Measurements from ENCODE around the gene TNIP3. TPM values are rescaled to one million over a fixed set of nuclear protein-coding genes. Genes with fewer than 3 reads are reported as not detected.

TNIP3 gene
- total RNA-seq, 1 donor from 2014 or later, result 23.9 TPM

DNA sequence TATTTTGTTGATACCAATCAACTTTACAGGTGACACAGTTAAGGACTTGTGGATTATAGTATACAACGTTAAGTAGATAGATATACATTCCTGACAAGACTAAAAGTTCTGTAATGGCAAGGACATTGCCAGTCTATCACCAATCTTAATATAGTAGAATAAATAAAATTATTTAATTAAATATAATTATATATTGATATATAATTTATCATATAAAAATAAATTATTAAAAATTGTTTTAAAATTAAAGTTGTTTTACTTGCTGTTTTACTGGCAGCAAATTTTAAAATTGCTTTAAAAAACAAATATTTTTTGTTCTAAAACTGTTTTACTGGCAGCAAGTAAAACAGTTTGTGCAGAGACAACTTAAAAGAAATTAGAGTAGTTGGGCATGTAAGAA lies 18.7 kb downstream of the TNIP3 start:
- H3K4me1 Mint-ChIP-seq (ENCODE audit: low read depth), result peaks cover 38% of the 10 kb centered on the region
- intact Hi-C loops (cut with micrococcal nuclease), result no loop called here

DNA sequence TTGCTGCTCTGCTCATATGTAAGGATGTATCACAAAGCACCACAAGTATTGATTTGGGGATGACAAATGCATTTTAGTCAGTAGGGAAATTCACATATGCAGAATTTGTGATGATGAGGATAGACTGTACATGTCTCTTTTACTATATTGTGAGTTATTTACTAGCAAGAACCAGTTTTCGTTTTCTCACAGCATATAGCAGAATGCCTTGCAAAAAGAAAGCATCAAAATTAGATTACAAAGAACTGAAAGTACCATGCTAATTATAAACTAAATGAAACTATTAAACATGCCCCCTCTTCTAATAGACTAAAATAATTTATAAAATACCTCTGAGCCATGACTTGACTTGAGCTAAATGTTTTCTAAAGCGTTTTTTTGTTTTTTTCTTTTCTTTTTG lies 20.1 kb downstream of the TNIP3 start:
- H3K27ac Mint-ChIP-seq, result no peak overlapping the region
- intact Hi-C loops (cut with micrococcal nuclease), result no loop called here
- H3K4me3 Mint-ChIP-seq, result no peak overlapping the region
- no peak for DNase-seq (ENCODE audit: low spot score)
- H3K4me1 Mint-ChIP-seq (ENCODE audit: low read depth), result peaks cover 43% of the 10 kb centered on the region
- H3K36me3 Mint-ChIP-seq (ENCODE audit: low read depth), result peaks cover 31% of the 10 kb centered on the region
- H3K9me3 Mint-ChIP-seq, result peaks cover 5% of the 10 kb centered on the region
- peaks cover 3% of the 10 kb centered on the region for H3K27me3 Mint-ChIP-seq (ENCODE audit: insufficient read depth)

More for the DNA sequence above, 18.7 kb downstream of the TNIP3 start:
- no peak for DNase-seq (ENCODE audit: low spot score)
- H3K27ac Mint-ChIP-seq, result no peak overlapping the region
- H3K9me3 Mint-ChIP-seq, result peaks cover 3% of the 10 kb centered on the region
- peaks cover 3% of the 10 kb centered on the region for H3K27me3 Mint-ChIP-seq (ENCODE audit: insufficient read depth)
- H3K4me3 Mint-ChIP-seq, result no peak overlapping the region
- H3K36me3 Mint-ChIP-seq (ENCODE audit: low read depth), result peaks cover 20% of the 10 kb centered on the region

DNA sequence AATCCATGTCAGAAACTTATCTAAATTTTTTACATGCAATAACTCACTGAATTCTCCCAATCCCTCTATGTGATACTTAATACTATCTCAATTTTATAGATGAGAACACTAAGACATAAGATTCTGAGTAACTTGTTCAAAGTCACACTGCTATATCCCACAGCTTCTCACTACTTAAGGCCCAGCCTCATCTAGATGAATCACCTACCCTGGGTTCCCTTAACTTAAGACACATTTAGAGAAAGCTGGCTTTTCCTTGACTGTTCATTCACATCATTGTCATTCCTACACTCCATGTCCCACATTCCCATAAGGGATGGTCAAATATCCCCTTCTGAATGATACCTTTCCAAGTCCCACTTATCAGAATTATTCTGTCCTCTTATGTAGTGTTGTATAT lies 21.0 kb downstream of the TNIP3 start:
- Mint-ChIP-seq H3K27ac (no peak overlapping the region), H3K4me3 (no peak overlapping the region), H3K9me3 (peaks cover 5% of the 10 kb centered on the region), H3K4me1 (ENCODE audit: low read depth) (peaks cover 43% of the 10 kb centered on the region), H3K27me3 (ENCODE audit: insufficient read depth) (peaks cover 3% of the 10 kb centered on the region), H3K36me3 (ENCODE audit: low read depth) (peaks cover 36% of the 10 kb centered on the region)
- DNase-seq (ENCODE audit: low spot score), result no peak
- intact Hi-C loops (cut with micrococcal nuclease), result no loop called here

DNA sequence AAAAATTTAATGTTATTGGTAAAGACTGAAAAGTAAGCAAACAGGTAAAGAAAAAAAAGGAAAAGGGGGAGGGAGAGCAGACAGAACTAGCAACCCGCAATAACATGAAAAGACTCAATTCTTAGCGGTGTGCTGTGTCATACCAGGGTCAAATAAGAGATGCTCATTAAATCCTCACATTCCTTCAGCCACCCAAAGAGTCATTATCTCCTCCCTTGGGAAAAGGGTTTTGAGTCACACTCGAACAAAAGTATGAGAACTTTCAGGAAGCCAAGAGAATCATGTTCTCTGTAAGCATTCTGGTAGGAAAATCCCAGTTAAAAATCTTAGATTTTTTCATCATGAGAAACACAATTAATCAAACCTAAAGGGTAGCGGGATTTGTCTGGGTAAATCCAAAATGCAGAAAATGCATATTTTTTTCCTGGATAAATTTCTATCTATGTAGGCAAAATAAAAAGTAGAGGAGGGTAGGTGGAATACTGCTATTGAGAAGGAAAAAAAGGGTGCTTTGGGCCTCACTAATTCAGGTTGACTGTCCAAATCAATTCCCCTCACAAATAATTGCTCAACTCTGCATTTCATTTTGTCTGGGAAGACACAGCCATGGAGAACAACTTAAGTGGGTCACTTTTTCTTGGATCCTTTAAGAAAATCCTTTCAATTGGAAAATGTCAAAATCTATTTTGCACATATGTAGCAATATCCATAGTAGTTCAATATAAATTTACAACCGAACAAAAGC lies 23.2 kb downstream of the TNIP3 start:
- peaks cover 33% of the 10 kb centered on the region for H3K36me3 Mint-ChIP-seq (ENCODE audit: low read depth)
- H3K27ac Mint-ChIP-seq, result no peak overlapping the region
- H3K4me3 Mint-ChIP-seq, result no peak overlapping the region
- DNase-seq (ENCODE audit: low spot score), result no peak
- H3K4me1 Mint-ChIP-seq (ENCODE audit: low read depth), result peaks cover 41% of the 10 kb centered on the region
- no peaks in the 10 kb centered on the region for H3K27me3 Mint-ChIP-seq (ENCODE audit: insufficient read depth)
- intact Hi-C loops (cut with micrococcal nuclease), result no loop called here
- H3K9me3 Mint-ChIP-seq, result peaks cover 5% of the 10 kb centered on the region

DNA sequence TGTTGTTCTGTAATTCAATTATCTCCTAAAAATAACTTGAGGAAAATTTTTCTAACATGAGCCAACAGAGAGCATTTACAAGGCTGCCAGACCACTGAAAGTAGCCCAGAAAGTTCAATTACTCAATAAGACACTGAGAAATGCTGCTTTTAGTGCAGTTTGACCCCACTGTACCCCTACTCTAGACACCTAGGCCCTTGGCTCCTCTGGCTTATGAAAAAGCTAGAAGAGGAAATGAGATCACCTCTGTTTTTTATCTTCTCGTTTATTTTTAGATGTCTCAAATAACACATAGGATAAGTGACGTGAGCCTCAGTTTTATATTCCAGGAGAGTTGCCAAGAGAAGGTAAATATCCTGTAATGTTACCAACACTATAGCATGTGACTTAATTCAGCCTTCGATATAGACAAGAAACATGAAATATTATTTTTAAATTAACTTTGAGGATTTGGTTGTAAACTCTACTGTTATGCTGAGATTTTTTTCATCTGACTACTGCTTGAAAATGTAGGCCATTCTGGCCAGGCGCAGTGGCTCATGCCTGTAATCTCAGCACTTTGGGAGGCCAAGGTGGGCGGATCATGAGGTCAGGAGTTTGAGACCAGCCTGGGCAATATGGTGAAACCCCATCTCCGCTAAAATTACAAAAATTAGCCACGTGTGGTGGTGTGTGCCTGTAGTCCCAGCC lies 24.4 kb downstream of the TNIP3 start:
- intact Hi-C loops (cut with micrococcal nuclease), result loop anchor here (5.0 kb wide), 1 partner anchor 658 kb away; no protein-coding TSS in a partner anchor

DNA sequence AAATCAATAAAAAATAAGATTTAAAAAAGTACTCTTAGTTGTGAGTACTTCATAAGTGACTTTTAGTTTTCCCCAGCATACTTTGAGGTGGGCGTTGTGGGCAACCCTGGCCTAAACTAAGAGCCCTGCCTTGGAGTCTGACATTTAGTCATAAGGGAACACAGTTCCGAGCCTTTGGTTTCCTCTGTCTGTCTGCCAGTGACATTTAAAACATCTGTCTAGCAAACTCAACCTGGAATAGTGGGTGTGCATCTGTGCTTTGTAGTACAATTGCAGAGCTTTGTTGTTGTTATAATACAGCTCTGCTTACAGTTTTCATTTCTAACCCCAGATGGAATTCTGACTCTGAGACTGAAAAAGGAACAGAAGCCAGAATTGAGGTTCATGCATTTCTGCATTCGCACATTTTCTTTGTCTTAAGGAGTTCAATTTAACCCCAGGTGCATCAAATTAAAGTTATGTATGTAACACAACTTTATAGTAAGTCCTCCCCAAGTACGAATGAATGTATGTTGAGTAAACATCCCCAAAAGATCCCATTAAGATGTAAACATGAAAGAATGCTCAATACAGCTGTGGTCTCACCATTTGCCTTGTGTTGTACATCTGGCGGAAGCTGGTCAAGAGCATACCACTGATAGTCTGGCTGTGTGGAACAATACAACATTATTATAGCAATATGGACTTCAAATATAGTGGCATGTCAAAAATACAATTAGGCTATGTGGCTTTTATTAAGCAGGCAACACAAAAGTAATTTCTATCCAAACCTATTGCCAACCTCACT lies 25.9 kb downstream of the TNIP3 start:
- H3K4me3 Mint-ChIP-seq, result peak overlapping the region; percentile 25
- DNase-seq (ENCODE audit: low spot score), result no peak
- H3K36me3 Mint-ChIP-seq (ENCODE audit: low read depth), result peaks cover 36% of the 10 kb centered on the region
- peaks cover 5% of the 10 kb centered on the region for H3K9me3 Mint-ChIP-seq
- H3K4me1 Mint-ChIP-seq (ENCODE audit: low read depth), result peaks cover 35% of the 10 kb centered on the region
- peak overlapping the region; percentile 70 for H3K27ac Mint-ChIP-seq
- peaks cover 3% of the 10 kb centered on the region for H3K27me3 Mint-ChIP-seq (ENCODE audit: insufficient read depth)
- intact Hi-C loops (cut with micrococcal nuclease), result loop anchor here (1.0 to 5.0 kb wide), 9 partner anchors 12 to 659 kb away; no protein-coding TSS in a partner anchor

More for the DNA sequence above, 24.4 kb downstream of the TNIP3 start:
- H3K36me3 Mint-ChIP-seq (ENCODE audit: low read depth), result peaks cover 36% of the 10 kb centered on the region
- H3K4me1 Mint-ChIP-seq (ENCODE audit: low read depth), result peaks cover 41% of the 10 kb centered on the region
- DNase-seq (ENCODE audit: low spot score), result no peak
- peak overlapping the region; percentile 31 for H3K4me3 Mint-ChIP-seq
- H3K27ac Mint-ChIP-seq, result peak overlapping the region; percentile 69
- no peaks in the 10 kb centered on the region for H3K27me3 Mint-ChIP-seq (ENCODE audit: insufficient read depth)
- H3K9me3 Mint-ChIP-seq, result peaks cover 5% of the 10 kb centered on the region

DNA sequence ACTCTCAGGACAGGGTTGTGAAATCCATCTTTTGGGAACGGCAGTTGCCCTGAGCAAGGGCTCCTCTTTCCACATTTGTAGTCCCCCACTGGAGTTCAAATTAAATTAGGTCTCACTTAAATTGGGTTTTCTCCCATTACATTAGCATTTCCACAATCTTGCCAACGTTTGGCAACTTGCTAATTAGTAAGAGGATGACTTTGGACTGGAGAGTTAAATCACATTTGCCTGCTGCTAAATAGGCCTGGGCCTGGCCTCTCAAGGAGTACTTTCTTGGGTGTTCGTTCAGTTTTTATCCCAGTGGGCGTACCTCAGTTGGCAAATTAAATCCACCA lies 33.8 kb downstream of the TNIP3 start:
- Mint-ChIP-seq H3K4me3 (no peak overlapping the region), H3K36me3 (ENCODE audit: low read depth) (peaks cover 14% of the 10 kb centered on the region), H3K4me1 (ENCODE audit: low read depth) (peaks cover 22% of the 10 kb centered on the region), H3K27me3 (ENCODE audit: insufficient read depth) (peaks cover 3% of the 10 kb centered on the region), H3K9me3 (peaks cover 4% of the 10 kb centered on the region), H3K27ac (no peak overlapping the region)
- DNase-seq (ENCODE audit: low spot score), result no peak
- intact Hi-C loops (cut with micrococcal nuclease), result no loop called here

DNA sequence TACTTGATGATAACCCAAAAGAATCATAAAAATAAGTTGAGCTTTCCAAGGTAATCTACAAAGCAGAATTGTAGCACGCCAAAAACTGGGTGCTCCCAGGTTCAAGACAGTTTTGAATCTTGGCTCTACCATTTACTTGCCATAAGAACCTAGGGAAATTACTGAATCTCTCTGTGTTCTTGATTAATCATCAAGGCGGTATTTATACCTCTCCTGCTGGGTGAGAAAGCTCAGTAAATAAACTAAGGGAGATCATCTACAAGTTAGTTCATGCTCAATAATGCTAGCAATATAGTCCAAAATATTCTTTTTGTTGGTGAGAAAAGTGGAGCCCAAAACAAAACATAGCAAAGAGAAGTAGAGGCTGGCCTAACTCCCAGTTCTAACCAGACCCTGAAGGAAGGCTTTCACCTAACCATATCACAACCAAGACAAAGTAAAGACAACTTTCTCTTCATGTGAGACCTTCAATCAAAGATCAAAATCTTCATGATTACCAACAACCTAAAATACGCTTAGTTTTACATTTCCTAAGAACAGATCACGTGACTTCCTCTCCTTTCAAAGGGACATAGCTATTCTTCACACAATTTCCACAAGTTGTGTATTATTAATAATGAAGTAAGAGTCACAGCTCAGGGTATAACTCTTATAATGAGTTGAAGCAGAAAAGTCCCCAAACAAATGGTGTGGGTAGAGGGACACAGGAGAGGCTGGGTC lies 34.4 kb downstream of the TNIP3 start:
- Mint-ChIP-seq H3K4me3 (no peak overlapping the region), H3K36me3 (ENCODE audit: low read depth) (peaks cover 11% of the 10 kb centered on the region), H3K9me3 (peaks cover 4% of the 10 kb centered on the region), H3K4me1 (ENCODE audit: low read depth) (peaks cover 27% of the 10 kb centered on the region), H3K27ac (no peak overlapping the region), H3K27me3 (ENCODE audit: insufficient read depth) (peaks cover 3% of the 10 kb centered on the region)
- no peak for DNase-seq (ENCODE audit: low spot score)
- intact Hi-C loops (cut with micrococcal nuclease), result no loop called here

DNA sequence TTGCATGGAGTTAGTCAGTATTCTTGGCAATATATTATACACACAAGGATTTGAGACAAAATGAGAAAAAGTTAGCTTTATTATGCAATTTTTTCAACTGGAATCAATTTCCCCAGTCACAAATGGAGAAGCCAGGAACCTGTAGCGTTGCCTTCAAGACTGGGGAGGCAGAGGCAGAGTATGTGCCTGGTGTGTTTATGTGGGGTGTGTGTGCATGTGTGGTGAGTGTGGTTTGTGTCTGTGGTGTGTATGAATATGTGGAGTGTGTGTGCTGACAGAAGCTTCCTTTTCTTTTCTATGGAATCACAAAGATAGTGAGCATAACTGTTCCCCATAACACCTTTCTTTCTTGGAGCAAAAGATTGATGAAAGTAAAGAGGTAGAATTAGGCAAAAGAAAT lies 37.0 kb downstream of the TNIP3 start:
- Mint-ChIP-seq H3K9me3 (peaks cover 4% of the 10 kb centered on the region), H3K27me3 (ENCODE audit: insufficient read depth) (no peaks in the 10 kb centered on the region), H3K36me3 (ENCODE audit: low read depth) (peaks cover 8% of the 10 kb centered on the region), H3K27ac (no peak overlapping the region), H3K4me1 (ENCODE audit: low read depth) (peaks cover 27% of the 10 kb centered on the region), H3K4me3 (no peak overlapping the region)
- DNase-seq (ENCODE audit: low spot score), result no peak
- intact Hi-C loops (cut with micrococcal nuclease), result no loop called here

DNA sequence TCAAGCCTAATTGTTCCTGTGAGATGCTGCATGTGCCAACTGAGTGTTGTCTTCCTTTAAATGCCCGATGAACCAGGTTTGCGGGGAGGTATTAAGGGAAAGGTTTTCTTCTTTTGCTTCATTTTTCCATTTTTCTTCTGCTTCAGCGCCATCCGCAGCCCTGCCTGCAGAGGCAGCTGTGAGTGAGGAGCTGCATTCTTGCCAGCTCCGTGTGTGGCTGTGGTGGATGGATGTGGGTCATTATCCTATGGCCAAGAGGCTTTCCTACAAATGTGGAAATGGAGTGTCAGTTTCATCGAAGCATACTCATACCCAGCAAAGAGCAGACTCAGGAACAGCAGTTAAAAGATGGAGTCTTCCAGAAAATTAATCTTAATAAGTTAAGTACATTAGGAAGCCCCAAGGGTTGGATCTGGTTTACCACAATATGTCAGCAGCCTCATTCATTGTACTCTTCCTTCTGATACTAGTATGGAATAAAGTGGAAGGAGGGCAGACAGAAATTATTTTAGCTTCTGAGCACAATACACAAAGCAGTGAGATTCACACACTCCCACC lies 37.6 kb downstream of the TNIP3 start:
- peaks cover 8% of the 10 kb centered on the region for H3K36me3 Mint-ChIP-seq (ENCODE audit: low read depth)
- H3K4me1 Mint-ChIP-seq (ENCODE audit: low read depth), result peaks cover 27% of the 10 kb centered on the region
- intact Hi-C loops (cut with micrococcal nuclease), result no loop called here
- H3K27me3 Mint-ChIP-seq (ENCODE audit: insufficient read depth), result no peaks in the 10 kb centered on the region
- DNase-seq (ENCODE audit: low spot score), result no peak
- no peak overlapping the region for H3K27ac Mint-ChIP-seq
- peaks cover 4% of the 10 kb centered on the region for H3K9me3 Mint-ChIP-seq
- no peak overlapping the region for H3K4me3 Mint-ChIP-seq

DNA sequence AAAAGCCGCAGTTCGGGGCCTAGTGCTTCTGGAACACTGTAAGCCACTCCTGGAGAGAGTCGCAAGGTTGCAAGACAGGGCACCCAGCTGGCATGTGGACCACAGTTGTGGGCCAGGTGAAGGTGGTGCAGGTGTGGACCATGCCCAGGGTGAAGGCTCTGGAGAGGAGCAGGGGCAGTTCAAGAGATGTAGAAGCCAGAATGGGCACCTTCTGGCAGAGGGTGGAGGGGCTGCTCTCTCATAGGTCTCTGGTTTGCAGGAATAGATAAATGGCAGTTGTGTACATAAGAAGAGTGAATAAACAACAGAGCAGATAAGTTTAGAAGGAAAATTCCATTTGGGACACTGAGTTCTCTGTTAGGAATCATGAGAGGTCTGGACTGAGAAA lies 38.6 kb downstream of the TNIP3 start:
- Mint-ChIP-seq H3K4me3 (no peak overlapping the region), H3K36me3 (ENCODE audit: low read depth) (peaks cover 8% of the 10 kb centered on the region), H3K27ac (no peak overlapping the region), H3K4me1 (ENCODE audit: low read depth) (peaks cover 27% of the 10 kb centered on the region), H3K9me3 (peaks cover 4% of the 10 kb centered on the region), H3K27me3 (ENCODE audit: insufficient read depth) (no peaks in the 10 kb centered on the region)
- intact Hi-C loops (cut with micrococcal nuclease), result no loop called here
- no peak for DNase-seq (ENCODE audit: low spot score)

DNA sequence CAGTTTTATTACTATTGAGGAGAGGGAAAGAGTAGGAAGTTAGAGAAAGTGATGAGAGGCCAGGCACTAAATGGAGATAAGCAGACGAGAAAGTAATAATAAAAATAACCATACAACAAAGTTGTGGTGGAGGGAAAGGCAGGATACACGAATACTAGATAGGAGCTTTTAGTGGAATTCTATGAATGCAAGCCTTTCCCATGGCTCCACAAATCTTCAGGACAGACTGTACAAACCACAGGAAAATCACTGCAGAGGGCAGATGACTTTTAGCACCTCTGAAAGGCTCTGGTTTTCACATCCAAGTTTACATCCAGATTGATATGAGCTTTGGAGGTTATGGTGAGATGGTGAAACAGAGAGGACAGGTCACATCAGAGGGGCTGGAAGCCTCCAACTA lies 41.5 kb downstream of the TNIP3 start:
- peaks cover 1% of the 10 kb centered on the region for H3K36me3 Mint-ChIP-seq (ENCODE audit: low read depth)
- intact Hi-C loops (cut with micrococcal nuclease), result no loop called here

More for the DNA sequence above, 41.5 kb downstream of the TNIP3 start:
- Mint-ChIP-seq H3K9me3 (no peaks in the 10 kb centered on the region), H3K27ac (peak overlapping the region; percentile 15), H3K4me1 (ENCODE audit: low read depth) (peaks cover 39% of the 10 kb centered on the region), H3K4me3 (no peak overlapping the region), H3K27me3 (ENCODE audit: insufficient read depth) (peaks cover 4% of the 10 kb centered on the region)
- DNase-seq (ENCODE audit: low spot score), result no peak
